A549 (cell line): ENCODE results near the gene UTF1. TPM values are rescaled to one million over a fixed set of nuclear protein-coding genes. Genes with fewer than 3 reads are reported as not detected.

Experiments
- ATAC-seq, 2 experiments: fragments of 200-7000 bp in 1 of 2; fragments of >200 bp in 1 of 2; cut with Nextera tagmentation in 1 of 2; cut with Tn5 transposase in 1 of 2; 3 replicates each; pipeline versions ENCODE4 v1.8.0 to v1.9.1; 2018 to 2020; ENCODE audit warnings: mild to moderate bottlenecking in 1 of 2, moderate library complexity in 1 of 2
- CTCF ChIA-PET: fragments of 300-600 bp; sonication (Branson Sonifier 250); formaldehyde crosslinking; extraction: SDS; loops from one replicate; lab custom pipeline; 2021; ENCODE audit warnings: antibody characterized with exemption, inconsistent platforms; lab: Yijun Ruan, JAX
- POLR2A ChIA-PET: fragments of 350-600 bp; formaldehyde crosslinking; extraction: SDS; loops from one replicate; lab custom pipeline; 2021; ENCODE audit warnings: antibody characterized with exemption, inconsistent platforms; lab: Yijun Ruan, JAX
- DNase-seq, 2 experiments: peaks; one replicate each; pipeline versions ENCODE4 v3.0.0 to v3.0.0-alpha.2; 2011 to 2016; ENCODE audit warnings: low read depth in 1 of 2, low spot score in 1 of 2
- FAIRE-seq: peaks from 2 replicates; lab custom pipeline; 2011; peaks lifted over from hg19 to GRCh38; lab: Jason Lieb, UNC
- H3K27ac ChIP-seq, 2 experiments: fragments of >200 bp; sonication (Bioruptor Twin); formaldehyde crosslinking; 3 replicates each; pipeline ENCODE4 v1.5.1; 2016 to 2017
- H3K4me1 ChIP-seq: fragments of >200 bp; sonication (Bioruptor Twin); formaldehyde crosslinking; 3 replicates; pipeline ENCODE4 v1.6.1; 2016
- H3K4me2 ChIP-seq: fragments of >200 bp; sonication (Bioruptor Twin); formaldehyde crosslinking; 3 replicates; pipeline ENCODE4 v1.6.1; 2016
- H3K4me3 ChIP-seq: fragments of >200 bp; sonication (Bioruptor Twin); formaldehyde crosslinking; 3 replicates; pipeline ENCODE4 v1.5.1; 2016
- H3K9me3 ChIP-seq: fragments of >200 bp; sonication (Bioruptor Twin); formaldehyde crosslinking; 3 replicates; pipeline ENCODE4 v1.6.1; 2016
- ATOH8 ChIP-seq: fragments of 250-450 bp; sonication (Bioruptor Pico); IDR thresholded peaks from 2 replicates; pipeline ENCODE4 v1.5.0; 2020; ENCODE audit warnings: low read depth, mild to moderate bottlenecking, moderate library complexity
- CBX2 ChIP-seq: fragments of 200-600 bp; sonication (generic); IDR thresholded peaks from 2 replicates; pipeline ENCODE4 v1.6.1; 2016; ENCODE audit warnings: low read depth, mild to moderate bottlenecking, borderline replicate concordance
- E2F6 ChIP-seq: IDR thresholded peaks from 2 replicates; pipeline ENCODE4 v1.6.1; 2012; ENCODE audit warnings: low read depth, borderline replicate concordance
- FOSB ChIP-seq: fragments of 250-450 bp; sonication (Bioruptor Pico); IDR thresholded peaks from 2 replicates; pipeline ENCODE4 v1.5.0; 2020; ENCODE audit warnings: mild to moderate bottlenecking, moderate library complexity
- FOSL2 ChIP-seq, 2 experiments: fragments of 450-650 bp in 1 of 2; fragments of >200 bp in 1 of 2; sonication (Bioruptor Twin) in 1 of 2; formaldehyde crosslinking; IDR thresholded peaks; 2 replicates each; pipeline versions ENCODE4 v1.5.0 to v1.6.1; 2016 to 2020; ENCODE audit warnings: mild to moderate bottlenecking in 1 of 2, moderate library complexity in 1 of 2
- GATA3 ChIP-seq: IDR thresholded peaks from 2 replicates; pipeline ENCODE4 v1.6.1; 2012; ENCODE audit warnings: borderline replicate concordance
- HEYL ChIP-seq: fragments of 250-450 bp; sonication (Bioruptor Pico); IDR thresholded peaks from 2 replicates; pipeline ENCODE4 v1.8.0; 2021; ENCODE audit warnings: mild to moderate bottlenecking, moderate library complexity
- HMGXB4 ChIP-seq: fragments of 250-450 bp; sonication (Bioruptor Pico); IDR thresholded peaks from 2 replicates; pipeline ENCODE4 v1.5.0; 2021; ENCODE audit warnings: mild to moderate bottlenecking, moderate library complexity, borderline replicate concordance
- HOXA7 ChIP-seq: fragments of 250-450 bp; sonication (Bioruptor Pico); IDR thresholded peaks from 2 replicates; pipeline ENCODE4 v1.5.0; 2020; ENCODE audit warnings: mild to moderate bottlenecking, moderate library complexity
- JUN ChIP-seq, 2 experiments: fragments of >200 bp; sonication (Bioruptor Twin); formaldehyde crosslinking; IDR thresholded peaks; 2 replicates in 1 of 2; 3 replicates in 1 of 2; pipeline ENCODE4 v1.6.1; 2016 to 2017
- KDM5A ChIP-seq: fragments of 200-600 bp; sonication (generic); IDR thresholded peaks from 2 replicates; pipeline ENCODE4 v1.6.1; 2016; ENCODE audit warnings: antibody characterized with exemption, mild to moderate bottlenecking
- MYC ChIP-seq: IDR thresholded peaks from 2 replicates; pipeline ENCODE4 v1.6.1; 2012; ENCODE audit warnings: mild to moderate bottlenecking, inconsistent platforms, low read length, improper control_type of control experiment, borderline replicate concordance
- NFE2L2 ChIP-seq: fragments of 150-350 bp; conservative IDR thresholded peaks from 2 replicates; pipeline ENCODE4 v1.6.1; 2014; ENCODE audit warnings: low read length
- NR3C1 ChIP-seq: fragments of >200 bp; sonication (Bioruptor Twin); formaldehyde crosslinking; IDR thresholded peaks from 3 replicates; pipeline ENCODE4 v1.6.1; 2017
- PBX3 ChIP-seq: IDR thresholded peaks from 2 replicates; pipeline ENCODE4 v1.6.1; 2012
- PHF8 ChIP-seq: fragments of 200-600 bp; sonication (generic); IDR thresholded peaks from 2 replicates; pipeline ENCODE4 v1.6.1; 2016; ENCODE audit warnings: low read depth, mild to moderate bottlenecking, antibody characterized with exemption, moderate library complexity, borderline replicate concordance
- POLR2AphosphoS2 ChIP-seq: conservative IDR thresholded peaks from 2 replicates; pipeline ENCODE4 v1.6.1; 2012; ENCODE audit warnings: low read length, improper control_type of control experiment, inconsistent platforms
- RCOR1 ChIP-seq: fragments of 150-350 bp; IDR thresholded peaks from 2 replicates; pipeline ENCODE4 v1.6.1; 2014; ENCODE audit warnings: antibody characterized with exemption, low read length, low read depth
- RFX5 ChIP-seq: fragments of 450-650 bp; IDR thresholded peaks from 2 replicates; pipeline ENCODE4 v1.7.1; 2014; ENCODE audit warnings: antibody characterized with exemption, mild to moderate bottlenecking, moderate library complexity
- SREBF2 ChIP-seq: fragments of 450-650 bp; IDR thresholded peaks from 2 replicates; pipeline ENCODE4 v1.6.1; 2014; ENCODE audit warnings: mild to moderate bottlenecking, moderate library complexity
- TFCP2L1 ChIP-seq: fragments of 250-450 bp; sonication (Bioruptor Pico); IDR thresholded peaks from 2 replicates; pipeline ENCODE4 v1.5.0; 2021; ENCODE audit warnings: mild to moderate bottlenecking
- ZC3H11A ChIP-seq: fragments of 450-650 bp; IDR thresholded peaks from 2 replicates; pipeline ENCODE4 v1.6.1; 2014; ENCODE audit warnings: antibody characterized with exemption, mild to moderate bottlenecking
- ZFP36 ChIP-seq: fragments of 450-650 bp; IDR thresholded peaks from 2 replicates; pipeline ENCODE4 v1.6.1; 2014; ENCODE audit warnings: borderline replicate concordance; ENCODE audit not compliant: partially characterized antibody
- WGBS: methylation state at CpG from one replicate; pipeline ENCODE4 v1.1.6; 2017; ENCODE audit errors: missing lambda C conversion rate; 5-methylcytosine and 5-hydroxymethylcytosine counted together
- polyA plus RNA-seq, 4 experiments: library from polyadenylated mRNA; depleted of rRNA in 3 of 4; stranded (reverse); fragments of >200 nt; fragmentation: RNase III in 1 of 4; extraction: RNeasy Plus Mini Kit Qiagen cat#74134 plus additional on column Dnase treatment in 1 of 4; gene quantifications; 2 replicates in 3 of 4; 3 replicates in 1 of 4; pipeline ENCODE4 v1.2.3, GENCODE V29; 2011 to 2017

UTF1 gene
- polyA plus RNA-seq, 2 of the 4 experiments (the other 2 are of a cell fraction): not detected

- TF ChIP-seq ZC3H11A: no peak
- TF ChIP-seq SREBF2: no peak
- TF ChIP-seq RFX5: no peak
- no peak for TF ChIP-seq ATOH8 (CRISPR knock-in tag)
- TF ChIP-seq GATA3: no peak
- TF ChIP-seq PHF8: no peak
- TF ChIP-seq HEYL (CRISPR knock-in tag): no peak
- TF ChIP-seq HMGXB4 (CRISPR knock-in tag): no peak
- no peak for TF ChIP-seq CBX2
- TF ChIP-seq FOSL2 (IDR thresholded peaks at IDR 0.05): no peak
- TF ChIP-seq FOSL2 (CRISPR knock-in tag; IDR thresholded peaks at IDR 0.05): no peak
- TF ChIP-seq NR3C1: no peak
- no peak for TF ChIP-seq HOXA7 (CRISPR knock-in tag)
- TF ChIP-seq JUN (IDR thresholded peaks at IDR 0.05): no peak
- TF ChIP-seq POLR2AphosphoS2: no peak
- no peak for TF ChIP-seq FOSB (CRISPR knock-in tag)
- no peak for TF ChIP-seq ZFP36
- no peak for TF ChIP-seq E2F6
- H3K9me3 ChIP-seq: no peaks in the 10 kb centered on the region
- no peak overlapping the region for H3K4me2 ChIP-seq
- CTCF ChIA-PET: interaction anchor here (0.8 to 1.3 kb wide), 2 partner anchors 22 to 50 kb away, joined by 3 to 4 read pairs; no protein-coding TSS in a partner anchor
- ATAC-seq (no peak), FAIRE-seq (no peak), DNase-seq (no peak)
- no peak overlapping the region for H3K4me3 ChIP-seq
- H3K27ac ChIP-seq: no peak overlapping the region
- WGBS: 88% methylated on average over 20 of the region's 24 CpGs
- POLR2A ChIA-PET: interaction anchor here (0.6 kb wide), 1 partner anchor 80 kb away, joined by 3 read pairs; no protein-coding TSS in a partner anchor
- H3K4me1 ChIP-seq: peaks cover 4% of the 10 kb centered on the region; the same call in 1 of the 3 replicates
Observed at GRCh38 chr10:133279326-133280226, 49.6 kb downstream of the UTF1 start.

GRCh38 chr10:133280391-133281059 lies 50.5 kb downstream of the UTF1 start:
- POLR2A ChIA-PET: interaction anchor here (0.6 kb wide), 1 partner anchor 79 kb away, joined by 3 read pairs; no protein-coding TSS in a partner anchor
- no peak for FAIRE-seq
- peaks cover 4% of the 10 kb centered on the region; the same call in 1 of the 3 replicates for H3K4me1 ChIP-seq
- no peak overlapping the region for H3K27ac ChIP-seq
- H3K9me3 ChIP-seq: no peaks in the 10 kb centered on the region
- DNase-seq: no peak
- no peak overlapping the region for H3K4me2 ChIP-seq
- CTCF ChIA-PET: interaction anchor here (1.3 kb wide), 1 partner anchor 49 kb away, joined by 4 read pairs; no protein-coding TSS in a partner anchor
- ATAC-seq: peak in 1 of 2 experiments; percentile 11; a peak in 2 of 6 replicates
- WGBS: 84% methylated on average over 9 of the region's 10 CpGs
- no peak overlapping the region for H3K4me3 ChIP-seq
- TF ChIP-seq PBX3: no peak
- no peak for TF ChIP-seq RCOR1
- no peak for TF ChIP-seq TFCP2L1
- no peak for TF ChIP-seq KDM5A
- no peak for TF ChIP-seq RFX5
- TF ChIP-seq E2F6: no peak
- no peak for TF ChIP-seq MYC
- no peak for TF ChIP-seq NFE2L2
